MM.1S (cell line): Measurements from ENCODE around the gene LAMA3.

Experiments used
- DNase-seq: peaks from one replicate; pipeline ENCODE4 v3.0.0-alpha.2; 2015
- H2AFZ ChIP-seq: fragments of 300-600 bp; sonication (generic); 2 replicates; pipeline ENCODE4 v1.6.0; 2016; ENCODE audit warnings: antibody characterized with exemption, low read length
- H3F3A ChIP-seq: fragments of 300-600 bp; sonication (generic); 2 replicates; pipeline ENCODE4 v1.6.1; 2016; ENCODE audit warnings: mild to moderate bottlenecking, antibody characterized with exemption, low read length, moderate library complexity, mixed read lengths; ENCODE audit not compliant: insufficient read depth
- H3K27ac ChIP-seq: fragments of 300-600 bp; sonication (generic); 2 replicates; pipeline ENCODE4 v1.5.1; 2016; ENCODE audit warnings: mild to moderate bottlenecking, low read length
- H3K27me3 ChIP-seq: fragments of 300-600 bp; sonication (generic); replicated peaks from 2 replicates; pipeline ENCODE4 v1.6.0; 2016; ENCODE audit warnings: low read length; ENCODE audit not compliant: insufficient read depth
- H3K36me3 ChIP-seq: fragments of 300-600 bp; sonication (generic); replicated peaks from 2 replicates; pipeline ENCODE4 v1.6.1; 2016; ENCODE audit warnings: mild to moderate bottlenecking, low read length, mixed read lengths; ENCODE audit not compliant: insufficient read depth
- H3K4me1 ChIP-seq: fragments of 300-600 bp; sonication (generic); 2 replicates; pipeline ENCODE4 v1.6.1; 2016; ENCODE audit warnings: low read length, mixed read lengths
- H3K4me2 ChIP-seq: fragments of 300-600 bp; sonication (generic); 2 replicates; pipeline ENCODE4 v1.6.0; 2016; ENCODE audit warnings: low read depth, low read length
- H3K4me3 ChIP-seq: fragments of 300-600 bp; sonication (generic); 2 replicates; pipeline ENCODE4 v1.5.1; 2016; ENCODE audit warnings: low read length, mixed read lengths
- H3K79me2 ChIP-seq: fragments of 300-600 bp; sonication (generic); 2 replicates; pipeline ENCODE4 v1.6.1; 2016; ENCODE audit warnings: mixed run types, low read length, mixed read lengths
- H3K9ac ChIP-seq: fragments of 300-600 bp; sonication (generic); 2 replicates; pipeline ENCODE4 v1.6.1; 2016; ENCODE audit warnings: low read length, mixed read lengths
- H3K9me2 ChIP-seq: fragments of 300-600 bp; sonication (generic); replicated peaks from 2 replicates; pipeline ENCODE4 v1.6.1; 2016; ENCODE audit warnings: mild to moderate bottlenecking, low read length, mixed read lengths; ENCODE audit not compliant: insufficient read depth
- H3K9me3 ChIP-seq: fragments of 300-600 bp; sonication (generic); replicated peaks from 2 replicates; pipeline ENCODE4 v1.6.1; 2016; ENCODE audit warnings: mild to moderate bottlenecking, low read length, mixed read lengths; ENCODE audit not compliant: insufficient read depth
- H4K20me1 ChIP-seq: fragments of 300-600 bp; sonication (generic); 2 replicates; pipeline ENCODE4 v1.6.1; 2016; ENCODE audit warnings: mild to moderate bottlenecking, low read length, moderate library complexity, mixed read lengths; ENCODE audit not compliant: insufficient read depth
- CTCF ChIP-seq: fragments of 300-600 bp; sonication (generic); IDR thresholded peaks from 2 replicates; pipeline ENCODE4 v1.5.1; 2016; ENCODE audit warnings: antibody characterized with exemption, low read length, mixed read lengths
- EZH2 ChIP-seq: fragments of 300-600 bp; sonication (generic); optimal IDR thresholded peaks from 2 replicates; pipeline ENCODE3; 2017; ENCODE audit warnings: low read depth, mild to moderate bottlenecking, antibody characterized with exemption, low read length, mixed read lengths
- EZH2phosphoT487 ChIP-seq: fragments of 300-600 bp; sonication (generic); IDR thresholded peaks from 2 replicates; pipeline ENCODE4 v1.6.1; 2018; ENCODE audit warnings: antibody characterized with exemption, low read length

LAMA3 gene

GRCh38 chr18:23983112-23983511 is 293.9 kb downstream of the LAMA3 start:
- H2AFZ ChIP-seq, result no peak overlapping the region
- no peaks in the 10 kb centered on the region for H3F3A ChIP-seq
- no peaks in the 10 kb centered on the region for H3K79me2 ChIP-seq
- H4K20me1 ChIP-seq, result no peaks in the 10 kb centered on the region
- no peaks in the 10 kb centered on the region for H3K36me3 ChIP-seq
- no peak overlapping the region for H3K27ac ChIP-seq
- H3K4me1 ChIP-seq, result no peaks in the 10 kb centered on the region
- no peaks in the 10 kb centered on the region for H3K9me2 ChIP-seq
- H3K4me2 ChIP-seq, result no peak overlapping the region
- H3K9me3 ChIP-seq, result no peaks in the 10 kb centered on the region
- H3K27me3 ChIP-seq, result no peaks in the 10 kb centered on the region
- no peak overlapping the region for H3K9ac ChIP-seq
- H3K4me3 ChIP-seq, result no peak overlapping the region
- TF ChIP-seq EZH2phosphoT487 (no peak), CTCF (no peak), EZH2 (no peak)
- DNase-seq, result no peak

GRCh38 chr18:23986600-23987359 is 297.5 kb downstream of the LAMA3 start:
- Histone ChIP-seq H4K20me1 (no peaks in the 10 kb centered on the region), H2AFZ (no peak overlapping the region), H3K4me2 (no peak overlapping the region), H3K9me3 (no peaks in the 10 kb centered on the region), H3K4me3 (no peak overlapping the region), H3K27me3 (no peaks in the 10 kb centered on the region), H3K79me2 (no peaks in the 10 kb centered on the region), H3K9me2 (no peaks in the 10 kb centered on the region), H3F3A (no peaks in the 10 kb centered on the region), H3K9ac (no peak overlapping the region), H3K36me3 (no peaks in the 10 kb centered on the region), H3K4me1 (no peaks in the 10 kb centered on the region), H3K27ac (no peak overlapping the region)
- DNase-seq, result no peak
- TF ChIP-seq EZH2phosphoT487 (no peak), EZH2 (no peak), CTCF (no peak)

GRCh38 chr18:23990474-23991410 is 301.5 kb downstream of the LAMA3 start:
- TF ChIP-seq EZH2 (no peak), CTCF (no peak), EZH2phosphoT487 (no peak)
- Histone ChIP-seq H3K9me3 (no peaks in the 10 kb centered on the region), H3K4me3 (no peak overlapping the region), H4K20me1 (no peaks in the 10 kb centered on the region), H2AFZ (no peak overlapping the region), H3F3A (no peaks in the 10 kb centered on the region), H3K79me2 (no peaks in the 10 kb centered on the region), H3K4me1 (no peaks in the 10 kb centered on the region), H3K4me2 (no peak overlapping the region), H3K27me3 (no peaks in the 10 kb centered on the region), H3K9ac (no peak overlapping the region), H3K36me3 (no peaks in the 10 kb centered on the region), H3K9me2 (no peaks in the 10 kb centered on the region), H3K27ac (no peak overlapping the region)
- no peak for DNase-seq
